B cell (primary cell): ENCODE results near the gene CCL26.

ENCODE experiments used
- EZH2 ChIP-seq: IDR thresholded peaks from 2 replicates; pipeline ENCODE4 v1.6.1; 2012; ENCODE audit warnings: borderline replicate concordance, low read depth, mild to moderate bottlenecking, moderate library complexity, low read length; ENCODE audit not compliant: insufficient read depth, poor library complexity, severe bottlenecking
- TF ChIP-seq, protein P1 (sequence below): fragments of 200-600 bp; IDR thresholded peaks from one replicate; pipeline ENCODE4 v1.8.0; 2022; ENCODE audit warnings: antibody characterized with exemption, mild to moderate bottlenecking

DNA sequence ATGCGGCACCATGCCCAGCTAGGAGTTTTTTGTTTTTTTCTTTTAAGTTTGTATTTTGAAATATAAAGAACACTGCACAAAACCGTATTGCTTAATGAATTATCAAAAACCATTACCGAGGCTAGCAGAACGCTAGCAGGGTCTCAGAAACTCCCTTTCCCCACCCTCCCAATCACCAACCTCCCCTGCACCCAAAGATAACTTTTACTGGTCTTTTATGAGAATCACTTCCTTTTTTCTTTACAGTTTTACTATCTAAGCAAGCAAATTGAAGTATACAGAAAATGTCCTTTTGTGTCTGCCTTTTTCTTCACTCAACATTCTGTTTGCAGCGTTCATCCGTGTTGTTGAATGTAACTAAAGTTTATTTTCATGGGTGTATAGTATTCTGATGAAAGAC is 46.7 kb downstream of the CCL26 start:
- TF ChIP-seq, protein P1, sequence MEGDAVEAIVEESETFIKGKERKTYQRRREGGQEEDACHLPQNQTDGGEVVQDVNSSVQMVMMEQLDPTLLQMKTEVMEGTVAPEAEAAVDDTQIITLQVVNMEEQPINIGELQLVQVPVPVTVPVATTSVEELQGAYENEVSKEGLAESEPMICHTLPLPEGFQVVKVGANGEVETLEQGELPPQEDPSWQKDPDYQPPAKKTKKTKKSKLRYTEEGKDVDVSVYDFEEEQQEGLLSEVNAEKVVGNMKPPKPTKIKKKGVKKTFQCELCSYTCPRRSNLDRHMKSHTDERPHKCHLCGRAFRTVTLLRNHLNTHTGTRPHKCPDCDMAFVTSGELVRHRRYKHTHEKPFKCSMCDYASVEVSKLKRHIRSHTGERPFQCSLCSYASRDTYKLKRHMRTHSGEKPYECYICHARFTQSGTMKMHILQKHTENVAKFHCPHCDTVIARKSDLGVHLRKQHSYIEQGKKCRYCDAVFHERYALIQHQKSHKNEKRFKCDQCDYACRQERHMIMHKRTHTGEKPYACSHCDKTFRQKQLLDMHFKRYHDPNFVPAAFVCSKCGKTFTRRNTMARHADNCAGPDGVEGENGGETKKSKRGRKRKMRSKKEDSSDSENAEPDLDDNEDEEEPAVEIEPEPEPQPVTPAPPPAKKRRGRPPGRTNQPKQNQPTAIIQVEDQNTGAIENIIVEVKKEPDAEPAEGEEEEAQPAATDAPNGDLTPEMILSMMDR = no peak
- TF ChIP-seq EZH2 = no peak
